Measurements from ENCODE around the gene CLSTN3. TPM values are rescaled to one million over a fixed set of nuclear protein-coding genes. Genes with fewer than 3 reads are reported as not detected.

CLSTN3 gene
- total and polyA plus RNA-seq, 2 donors (not counting 3 experiments of a cell fraction or from before 2014, with no cell fraction given), result 27.8 to 45.9 TPM

DNA sequence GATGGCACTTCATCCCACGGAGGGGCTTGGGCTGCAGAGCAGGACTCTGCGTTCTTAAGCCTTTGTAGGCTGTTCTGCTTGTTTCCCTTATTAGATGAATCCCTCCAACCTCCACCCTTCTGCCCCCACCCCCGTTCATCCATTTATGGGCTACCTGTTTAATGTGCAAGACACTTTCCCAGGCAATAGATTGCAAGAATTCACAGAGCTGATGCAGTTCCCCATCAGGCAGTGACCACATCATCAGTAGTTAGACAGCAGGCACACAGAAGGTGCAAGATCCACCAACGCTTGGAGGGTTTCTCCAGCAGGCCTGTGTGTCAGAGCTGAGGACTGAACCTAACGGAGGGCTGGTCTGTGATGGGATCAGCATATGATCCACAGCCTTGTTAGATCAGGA, 36.7 kb upstream of the CLSTN3 start:
- Histone ChIP-seq H4K20me1 (replicated peaks; ENCODE audit: control insufficient read depth, extremely low read depth, insufficient read depth, low read length) (no peaks in the 10 kb centered on the region), H3K4me2 (ENCODE audit: insufficient read depth, low read length) (no peak overlapping the region), H3K27me3 (ENCODE audit: control insufficient read depth in 2 of 2, insufficient read depth in 2 of 2, low read length in 2 of 2) (peaks cover 0 to 11% of the 10 kb centered on the region in 2 experiments), H2AFZ (ENCODE audit: low read depth, low read length) (no peak overlapping the region), H3K9me3 (replicated peaks; ENCODE audit: control insufficient read depth, insufficient read depth, low read length) (no peaks in the 10 kb centered on the region), H3K9me1 (replicated peaks; ENCODE audit: control insufficient read depth, extremely low read depth, insufficient read depth, low read length) (no peaks in the 10 kb centered on the region), H3K36me3 (ENCODE audit: control insufficient read depth in 2 of 2, extremely low read depth in 1 of 2, insufficient read depth in 2 of 2, low read length in 2 of 2) (no peaks in the 10 kb centered on the region), H3K27ac (ENCODE audit: insufficient read depth, low read depth, low read length) (no peak overlapping the region), H3K4me1 (ENCODE audit: control insufficient read depth, extremely low read depth, insufficient read depth, low read length) (peaks cover 6% of the 10 kb centered on the region), H3K4me3 (replicated peaks in 1 of 3; ENCODE audit: insufficient read depth in 1 of 3, low read depth in 1 of 3, low read length in 3 of 3) (no peak overlapping the region), H3K9ac (replicated peaks; ENCODE audit: extremely low read depth, insufficient read depth, low read length) (no peak overlapping the region), H3K79me2 (ENCODE audit: control insufficient read depth, insufficient read depth, low read length) (no peaks in the 10 kb centered on the region)
- FAIRE-seq (no peak), DNase-seq (ENCODE audit: low read depth, low spot score) (no peak)
- POLR2A ChIA-PET, result no interaction called here
- TF ChIP-seq GATA2 (IDR thresholded peaks at IDR 0.05; ENCODE audit: insufficient read depth, insufficient read length, low read depth, low read length) (no peak), JUN (IDR thresholded peaks at IDR 0.05; ENCODE audit: borderline replicate concordance, insufficient read depth, insufficient read length, low read depth) (no peak), MYC (IDR thresholded peaks at IDR 0.05; ENCODE audit: low read depth, low read length) (no peak), POLR2AphosphoS5 (IDR thresholded peaks at IDR 0.05; ENCODE audit: insufficient read depth, low read depth, low read length) (no peak), EZH2 (IDR thresholded peaks at IDR 0.05; ENCODE audit: borderline replicate concordance, low read depth, low read length, severe bottlenecking) (no peak), FOS (IDR thresholded peaks at IDR 0.05; ENCODE audit: borderline replicate concordance, insufficient read depth, low read length) (no peak)
- TF ChIP-seq, protein P1, sequence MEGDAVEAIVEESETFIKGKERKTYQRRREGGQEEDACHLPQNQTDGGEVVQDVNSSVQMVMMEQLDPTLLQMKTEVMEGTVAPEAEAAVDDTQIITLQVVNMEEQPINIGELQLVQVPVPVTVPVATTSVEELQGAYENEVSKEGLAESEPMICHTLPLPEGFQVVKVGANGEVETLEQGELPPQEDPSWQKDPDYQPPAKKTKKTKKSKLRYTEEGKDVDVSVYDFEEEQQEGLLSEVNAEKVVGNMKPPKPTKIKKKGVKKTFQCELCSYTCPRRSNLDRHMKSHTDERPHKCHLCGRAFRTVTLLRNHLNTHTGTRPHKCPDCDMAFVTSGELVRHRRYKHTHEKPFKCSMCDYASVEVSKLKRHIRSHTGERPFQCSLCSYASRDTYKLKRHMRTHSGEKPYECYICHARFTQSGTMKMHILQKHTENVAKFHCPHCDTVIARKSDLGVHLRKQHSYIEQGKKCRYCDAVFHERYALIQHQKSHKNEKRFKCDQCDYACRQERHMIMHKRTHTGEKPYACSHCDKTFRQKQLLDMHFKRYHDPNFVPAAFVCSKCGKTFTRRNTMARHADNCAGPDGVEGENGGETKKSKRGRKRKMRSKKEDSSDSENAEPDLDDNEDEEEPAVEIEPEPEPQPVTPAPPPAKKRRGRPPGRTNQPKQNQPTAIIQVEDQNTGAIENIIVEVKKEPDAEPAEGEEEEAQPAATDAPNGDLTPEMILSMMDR (IDR thresholded peaks at IDR 0.05; ENCODE audit: extremely low read depth in 1 of 2, insufficient read depth in 1 of 2, low read depth in 1 of 2, low read length in 2 of 2), result no peak
- intact Hi-C loops (cut with micrococcal nuclease) (loop anchor here (2.0 to 5.0 kb wide), 3 partner anchors 15 to 221 kb away; partner anchors contain the start of genes C1RL, EMG1, PHB2 and SPSB2), dilution Hi-C loops (cut with MboI; ENCODE audit: extremely low pct_ligation_motif_present, low sequenced_read_pairs) (no loop called here)
- no TSS peak for BruUV-seq (replicated peaks)
- CTCF ChIA-PET, result interaction anchor here (1.0 to 1.5 kb wide), 3 partner anchors 19 to 149 kb away, joined by 3 to 6 read pairs (median 4); partner anchors contain the start of gene C1S

Data from endothelial cell of umbilical vein (primary cell).